K562 (cell line): Measurements from ENCODE around the gene ARHGAP18. TPM values are rescaled to one million over a fixed set of nuclear protein-coding genes. Genes with fewer than 3 reads are reported as not detected.

ENCODE experiments used
- ADNP ChIP-seq: fragments of 200-800 bp; sonication (Bioruptor generic); IDR thresholded peaks from 2 replicates; pipeline ENCODE4 v1.6.1; 2016; ENCODE audit warnings: missing genetic modification characterization, missing compliant biosample characterization
- ARID1B ChIP-seq: fragments of 450-650 bp; IDR thresholded peaks from 2 replicates; pipeline ENCODE4 v1.6.1; 2016; ENCODE audit warnings: antibody characterized with exemption, mild to moderate bottlenecking, inconsistent platforms
- EP400 ChIP-seq: fragments of 450-650 bp; IDR thresholded peaks from 2 replicates; pipeline ENCODE4 v1.6.1; 2017; ENCODE audit warnings: antibody characterized with exemption, mild to moderate bottlenecking, moderate library complexity
- ETS2 ChIP-seq: IDR thresholded peaks from 2 replicates; pipeline ENCODE4 v1.6.1; 2016; ENCODE audit warnings: borderline replicate concordance, missing genetic modification characterization, mild to moderate bottlenecking, moderate library complexity, missing compliant biosample characterization; ENCODE audit not compliant: poor library complexity, severe bottlenecking
- FOXA3 ChIP-seq, 2 experiments: fragments of 450-650 bp in 1 of 2; sonication (generic) in 1 of 2; formaldehyde crosslinking; IDR thresholded peaks in 1 of 2; conservative IDR thresholded peaks in 1 of 2; 2 replicates each; pipeline versions ENCODE4 v1.4.0 to v1.8.0; 2020 to 2022; ENCODE audit warnings: mild to moderate bottlenecking in 2 of 2, missing genetic modification reagents in 1 of 2
- GABPB2 ChIP-seq: fragments of 250-450 bp; sonication (Bioruptor Pico); conservative IDR thresholded peaks from 2 replicates; pipeline ENCODE4 v1.5.1; 2021; ENCODE audit warnings: mild to moderate bottlenecking
- HOXB6 ChIP-seq: fragments of 250-450 bp; sonication (Bioruptor Pico); IDR thresholded peaks from 2 replicates; pipeline ENCODE4 v1.5.1; 2022; ENCODE audit warnings: mild to moderate bottlenecking, borderline replicate concordance
- JUN ChIP-seq, 2 experiments: sonication (generic) in 1 of 2; formaldehyde crosslinking in 1 of 2; IDR thresholded peaks; 2 replicates each; pipeline versions ENCODE4 v1.6.1 to v1.8.0; 2012 to 2022; ENCODE audit warnings: borderline replicate concordance in 2 of 2, mild to moderate bottlenecking in 2 of 2, improper control_type of control experiment in 1 of 2, low read depth in 1 of 2, low read length in 1 of 2, missing genetic modification reagents in 1 of 2
- POU5F1 ChIP-seq: fragments of 150-350 bp; IDR thresholded peaks from 2 replicates; pipeline ENCODE4 v1.6.1; 2014; ENCODE audit warnings: borderline replicate concordance, low read length, low read depth, mild to moderate bottlenecking; ENCODE audit not compliant: partially characterized antibody
- PRMT5 ChIP-seq: sonication (generic); formaldehyde crosslinking; IDR thresholded peaks from 2 replicates; pipeline ENCODE4 v1.5.0; 2020; ENCODE audit warnings: missing genetic modification reagents
- RNF2 ChIP-seq: sonication (generic); IDR thresholded peaks from 2 replicates; pipeline ENCODE4 v1.6.1; 2016
- SIN3A ChIP-seq, 2 experiments: fragments of 150-350 bp in 1 of 2; IDR thresholded peaks; 2 replicates each; pipeline ENCODE4 v1.6.1; 2011 to 2016; ENCODE audit warnings: borderline replicate concordance in 2 of 2, low read depth in 2 of 2, low read length in 2 of 2, mild to moderate bottlenecking in 2 of 2, moderate library complexity in 2 of 2; ENCODE audit not compliant: control insufficient read depth in 1 of 2
- ZNF263 ChIP-seq: sonication (generic); formaldehyde crosslinking; IDR thresholded peaks from 2 replicates; pipeline ENCODE4 v1.8.0; 2022; ENCODE audit warnings: mild to moderate bottlenecking, missing genetic modification reagents, borderline replicate concordance
- ZNF436 ChIP-seq: fragments of 250-450, 450-650 bp; sonication (Bioruptor Pico); formaldehyde crosslinking; IDR thresholded peaks from 2 replicates; pipeline ENCODE4 v1.7.0; 2020; ENCODE audit warnings: mild to moderate bottlenecking
- ZNF507 ChIP-seq: conservative IDR thresholded peaks from 2 replicates; pipeline ENCODE4 v1.6.1; 2017; ENCODE audit warnings: missing genetic modification characterization, missing compliant biosample characterization
- polyA plus RNA-seq, 8 experiments: library from polyadenylated mRNA; depleted of rRNA in 4 of 8; stranded (reverse) in 5 of 8; unstranded in 3 of 8; fragments of >200 nt; fragmentation: Nextera tagmentation in 2 of 8; fragmentation: Illumina TruSeq in 1 of 8; extraction: Ambion mirVana in 2 of 8; extraction: Trizol in 1 of 8; gene quantifications; 2 replicates each; pipeline versions ENCODE4 v1.2.1 to v1.2.3, GENCODE V29; 2011 to 2014; ENCODE audit warnings: inconsistent platforms in 1 of 8, missing spikeins in 1 of 8
- total RNA-seq, 7 experiments: library from RNA; depleted of rRNA in 6 of 7; stranded (reverse); fragments of >200 nt in 6 of 7; fragmentation: Illumina TruSeq in 2 of 7; extraction: Trizol in 2 of 7; gene quantifications; 2 replicates each; pipeline versions ENCODE4 v1.2.1 to v1.2.3, GENCODE V29; 2011 to 2021; ENCODE audit warnings: low replicate concordance in 1 of 7
- TF ChIP-seq, protein P1 (sequence below): fragments of 450-650 bp; formaldehyde crosslinking; IDR thresholded peaks from 2 replicates; pipeline ENCODE4 v1.4.0; 2020; ENCODE audit warnings: mild to moderate bottlenecking
- TF ChIP-seq, protein P2 (sequence below): fragments of 250-450 bp; sonication (Bioruptor Pico); IDR thresholded peaks from 2 replicates; pipeline ENCODE4 v1.4.0; 2020; ENCODE audit warnings: borderline replicate concordance
- TF ChIP-seq, protein P3 (sequence below), 2 experiments: fragments of 450-650 bp in 1 of 2; sonication (generic) in 1 of 2; formaldehyde crosslinking in 1 of 2; IDR thresholded peaks in 1 of 2; conservative IDR thresholded peaks in 1 of 2; 2 replicates each; pipeline versions ENCODE4 v1.6.1 to v1.8.1; 2016 to 2023; ENCODE audit warnings: mild to moderate bottlenecking in 2 of 2, moderate library complexity in 2 of 2, inconsistent platforms in 1 of 2, missing genetic modification reagents in 1 of 2
- TF ChIP-seq, protein P4 (sequence below): fragments of 250-450 bp; sonication (Bioruptor Pico); IDR thresholded peaks from 2 replicates; pipeline ENCODE4 v1.5.0; 2021; ENCODE audit warnings: mild to moderate bottlenecking, moderate library complexity

Gene ARHGAP18
- total and polyA plus RNA-seq, 9 of the 15 experiments (the other 6 are each of a cell fraction or from before 2014, with no cell fraction given): 13.3 to 29.7 (median 21.1) TPM

DNA sequence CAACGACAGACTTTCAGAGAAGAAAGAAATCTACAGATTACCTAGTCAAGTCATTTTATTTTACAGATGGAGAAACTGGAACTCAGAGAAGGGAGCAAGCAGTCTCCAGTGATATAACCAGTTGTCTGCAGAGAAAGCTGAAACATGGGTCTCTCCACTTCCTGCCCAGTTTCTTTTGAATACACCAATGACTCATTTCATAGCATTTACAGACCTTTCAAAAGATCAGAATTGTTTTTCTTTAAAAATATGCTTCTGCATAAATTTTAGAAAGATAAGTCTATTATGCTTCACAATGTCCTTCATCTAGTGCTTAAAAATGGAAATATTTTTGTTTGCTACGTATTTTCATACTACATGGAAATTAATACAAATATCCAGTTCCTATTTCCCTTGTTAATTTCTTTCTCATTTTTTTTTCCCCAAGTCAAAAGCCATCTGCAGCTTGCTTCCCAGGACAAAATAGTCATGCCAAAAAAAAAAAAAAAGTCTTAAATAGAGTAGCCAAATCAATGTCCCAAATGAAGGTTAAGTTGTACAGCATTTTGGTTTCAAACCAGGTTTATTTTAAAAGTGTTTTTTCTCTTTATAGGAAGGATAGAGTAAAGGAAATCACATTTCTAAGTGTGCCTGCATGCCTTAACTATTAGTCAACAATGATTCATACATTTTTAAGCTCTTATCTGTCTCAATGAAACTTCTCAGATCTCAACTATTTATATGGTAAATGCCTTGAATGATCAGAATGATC is 36.9 kb downstream of the ARHGAP18 start (continued):
- TF ChIP-seq, protein P1, sequence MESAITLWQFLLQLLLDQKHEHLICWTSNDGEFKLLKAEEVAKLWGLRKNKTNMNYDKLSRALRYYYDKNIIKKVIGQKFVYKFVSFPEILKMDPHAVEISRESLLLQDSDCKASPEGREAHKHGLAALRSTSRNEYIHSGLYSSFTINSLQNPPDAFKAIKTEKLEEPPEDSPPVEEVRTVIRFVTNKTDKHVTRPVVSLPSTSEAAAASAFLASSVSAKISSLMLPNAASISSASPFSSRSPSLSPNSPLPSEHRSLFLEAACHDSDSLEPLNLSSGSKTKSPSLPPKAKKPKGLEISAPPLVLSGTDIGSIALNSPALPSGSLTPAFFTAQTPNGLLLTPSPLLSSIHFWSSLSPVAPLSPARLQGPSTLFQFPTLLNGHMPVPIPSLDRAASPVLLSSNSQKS: no peak
- TF ChIP-seq ZNF507 (tag): no peak
- TF ChIP-seq SIN3A (IDR thresholded peaks at IDR 0.05; ENCODE audit: borderline replicate concordance in 2 of 2, control insufficient read depth in 1 of 2, low read depth in 2 of 2, low read length in 2 of 2): no peak
- TF ChIP-seq HOXB6 (CRISPR knock-in tag): no peak
- no peak for TF ChIP-seq ADNP
- no peak for TF ChIP-seq EP400
- TF ChIP-seq POU5F1: no peak
- no peak for TF ChIP-seq GABPB2
- no peak for TF ChIP-seq PRMT5 (CRISPR knock-in tag)
- TF ChIP-seq ETS2 (tag): no peak
- TF ChIP-seq, protein P2, sequence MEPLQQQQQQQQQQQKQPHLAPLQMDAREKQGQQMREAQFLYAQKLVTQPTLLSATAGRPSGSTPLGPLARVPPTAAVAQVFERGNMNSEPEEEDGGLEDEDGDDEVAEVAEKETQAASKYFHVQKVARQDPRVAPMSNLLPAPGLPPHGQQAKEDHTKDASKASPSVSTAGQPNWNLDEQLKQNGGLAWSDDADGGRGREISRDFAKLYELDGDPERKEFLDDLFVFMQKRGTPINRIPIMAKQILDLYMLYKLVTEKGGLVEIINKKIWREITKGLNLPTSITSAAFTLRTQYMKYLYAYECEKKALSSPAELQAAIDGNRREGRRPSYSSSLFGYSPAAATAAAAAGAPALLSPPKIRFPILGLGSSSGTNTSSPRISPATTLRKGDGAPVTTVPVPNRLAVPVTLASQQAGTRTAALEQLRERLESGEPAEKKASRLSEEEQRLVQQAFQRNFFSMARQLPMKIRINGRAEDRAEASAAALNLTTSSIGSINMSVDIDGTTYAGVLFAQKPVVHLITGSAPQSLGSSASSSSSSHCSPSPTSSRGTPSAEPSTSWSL (CRISPR knock-in tag): no peak
- TF ChIP-seq ZNF263: no peak
- peak; percentile 66 for TF ChIP-seq JUN (IDR thresholded peaks at IDR 0.05; ENCODE audit: borderline replicate concordance, low read depth, low read length)
- TF ChIP-seq JUN (CRISPR knock-in tag; IDR thresholded peaks at IDR 0.05; ENCODE audit: borderline replicate concordance): no peak
- TF ChIP-seq, protein P3, sequence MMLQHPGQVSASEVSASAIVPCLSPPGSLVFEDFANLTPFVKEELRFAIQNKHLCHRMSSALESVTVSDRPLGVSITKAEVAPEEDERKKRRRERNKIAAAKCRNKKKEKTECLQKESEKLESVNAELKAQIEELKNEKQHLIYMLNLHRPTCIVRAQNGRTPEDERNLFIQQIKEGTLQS (IDR thresholded peaks at IDR 0.05): peak; percentile 82
- TF ChIP-seq, protein P3 (CRISPR knock-in tag; conservative IDR thresholded peaks at IDR 0.05): no peak
- no peak for TF ChIP-seq RNF2
- TF ChIP-seq ARID1B: peak; percentile 67
- no peak for TF ChIP-seq FOXA3 (CRISPR knock-in tag; conservative IDR thresholded peaks at IDR 0.05 in 1 of 2, IDR thresholded peaks at IDR 0.05 in 1 of 2)
- TF ChIP-seq, protein P4, sequence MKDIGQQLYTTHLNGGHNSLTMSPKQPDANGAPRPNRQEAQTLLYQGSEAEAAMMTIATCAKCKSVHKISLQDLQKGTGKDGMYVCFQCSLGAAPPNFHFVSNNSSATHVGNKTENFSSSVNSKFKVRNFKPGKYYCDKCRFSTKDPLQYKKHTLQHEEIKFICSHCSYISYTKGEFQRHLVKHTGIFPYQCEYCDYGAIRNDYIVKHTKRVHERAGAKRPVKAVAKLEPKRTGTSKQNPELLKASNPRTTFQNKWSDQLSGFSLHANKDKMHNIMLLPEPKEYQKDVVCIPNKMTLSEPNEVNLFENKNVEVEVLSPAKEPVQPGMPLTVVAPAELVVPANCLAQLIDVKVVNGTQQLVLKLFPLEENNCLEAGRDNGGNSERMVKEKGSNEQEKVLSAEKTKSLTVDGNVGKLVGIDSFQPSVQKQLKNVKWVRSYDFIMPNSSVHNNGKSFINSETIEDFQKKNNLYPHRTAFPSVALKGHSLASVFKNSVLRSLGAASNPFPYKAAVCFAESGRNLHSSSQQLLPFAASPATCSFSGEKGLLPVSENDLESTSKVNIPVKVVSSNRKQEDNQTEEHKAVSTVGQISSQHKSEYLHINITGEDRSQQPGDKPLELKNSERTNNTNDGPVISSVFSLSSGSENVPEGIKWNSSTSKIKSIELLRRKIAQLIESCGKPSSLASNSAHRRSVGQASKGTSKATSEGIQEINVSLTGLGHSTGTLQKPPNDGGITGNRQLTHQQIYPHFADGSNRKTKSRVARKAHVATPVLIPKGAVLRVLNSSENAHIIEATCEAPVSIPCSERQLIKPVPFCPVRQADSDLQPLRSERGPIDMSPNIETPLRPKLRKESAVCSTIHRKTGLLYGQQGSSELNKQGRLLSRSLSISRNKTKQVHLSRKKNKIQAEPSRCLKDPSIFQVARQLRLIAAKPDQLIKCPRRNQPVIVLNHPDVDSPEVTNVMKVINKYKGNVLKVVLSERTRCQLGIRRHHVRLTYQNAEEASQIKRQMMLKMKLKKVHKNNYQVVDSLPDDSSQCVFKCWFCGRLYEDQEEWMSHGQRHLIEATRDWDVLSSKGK (CRISPR knock-in tag): no peak
- TF ChIP-seq ZNF436: no peak
